HEK293 (cell line): ENCODE measurements around the gene KIF5A.

ENCODE experiments used
- YY1 ChIP-seq: fragments of 450-650 bp; formaldehyde crosslinking; IDR thresholded peaks from 2 replicates; pipeline ENCODE4 v1.5.1; 2018; ENCODE audit warnings: missing biosample characterization, missing genetic modification characterization
- ZNF324 ChIP-seq: fragments of 450-650 bp; formaldehyde crosslinking; IDR thresholded peaks from 2 replicates; pipeline ENCODE4 v1.5.1; 2016; ENCODE audit warnings: missing biosample characterization, missing genetic modification characterization
- ZNF391 ChIP-seq: fragments of 450-650 bp; formaldehyde crosslinking; IDR thresholded peaks from 2 replicates; pipeline ENCODE4 v1.5.1; 2016; ENCODE audit warnings: low read depth, missing biosample characterization, missing genetic modification characterization, borderline replicate concordance
- ZNF514 ChIP-seq: fragments of 450-650 bp; formaldehyde crosslinking; IDR thresholded peaks from 2 replicates; pipeline ENCODE4 v1.5.1; 2016; ENCODE audit warnings: missing biosample characterization, missing genetic modification characterization
- TF ChIP-seq, protein P1 (sequence below): fragments of 450-650 bp; formaldehyde crosslinking; IDR thresholded peaks from 2 replicates; pipeline ENCODE4 v1.5.1; 2017; ENCODE audit warnings: missing biosample characterization, missing genetic modification characterization
- TF ChIP-seq, protein P2 (sequence below): fragments of 450-650 bp; formaldehyde crosslinking; IDR thresholded peaks from 2 replicates; pipeline ENCODE4 v1.5.1; 2016; ENCODE audit warnings: missing biosample characterization, missing genetic modification characterization
- TF ChIP-seq, protein P3 (sequence below): fragments of 450-650 bp; formaldehyde crosslinking; IDR thresholded peaks from 2 replicates; pipeline ENCODE4 v1.5.1; 2016; ENCODE audit warnings: missing biosample characterization, missing genetic modification characterization
- TF ChIP-seq, protein P4 (sequence below): fragments of 450-650 bp; formaldehyde crosslinking; conservative IDR thresholded peaks from 2 replicates; pipeline ENCODE4 v1.5.1; 2016; ENCODE audit warnings: low read depth, missing biosample characterization, missing genetic modification characterization

DNA sequence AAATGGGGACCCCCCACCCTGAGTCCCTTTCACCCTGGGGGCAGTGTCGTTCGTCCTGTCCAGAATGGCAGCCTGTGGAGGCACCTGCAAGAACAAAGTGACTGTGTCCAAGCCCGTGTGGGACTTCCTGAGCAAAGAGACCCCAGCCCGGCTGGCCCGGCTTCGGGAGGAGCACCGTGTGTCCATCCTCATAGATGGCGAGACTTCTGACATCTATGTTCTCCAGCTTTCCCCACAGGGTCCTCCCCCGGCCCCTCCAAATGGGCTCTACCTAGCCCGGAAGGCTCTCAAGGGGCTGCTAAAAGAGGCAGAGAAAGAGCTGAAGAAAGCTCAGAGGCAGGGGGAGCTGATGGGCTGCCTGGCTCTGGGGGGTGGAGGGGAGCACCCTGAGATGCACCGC, 57.0 kb downstream of the KIF5A start:
- TF ChIP-seq, protein P1, sequence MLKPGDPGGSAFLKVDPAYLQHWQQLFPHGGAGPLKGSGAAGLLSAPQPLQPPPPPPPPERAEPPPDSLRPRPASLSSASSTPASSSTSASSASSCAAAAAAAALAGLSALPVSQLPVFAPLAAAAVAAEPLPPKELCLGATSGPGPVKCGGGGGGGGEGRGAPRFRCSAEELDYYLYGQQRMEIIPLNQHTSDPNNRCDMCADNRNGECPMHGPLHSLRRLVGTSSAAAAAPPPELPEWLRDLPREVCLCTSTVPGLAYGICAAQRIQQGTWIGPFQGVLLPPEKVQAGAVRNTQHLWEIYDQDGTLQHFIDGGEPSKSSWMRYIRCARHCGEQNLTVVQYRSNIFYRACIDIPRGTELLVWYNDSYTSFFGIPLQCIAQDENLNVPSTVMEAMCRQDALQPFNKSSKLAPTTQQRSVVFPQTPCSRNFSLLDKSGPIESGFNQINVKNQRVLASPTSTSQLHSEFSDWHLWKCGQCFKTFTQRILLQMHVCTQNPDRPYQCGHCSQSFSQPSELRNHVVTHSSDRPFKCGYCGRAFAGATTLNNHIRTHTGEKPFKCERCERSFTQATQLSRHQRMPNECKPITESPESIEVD, result no peak
- TF ChIP-seq, protein P2, sequence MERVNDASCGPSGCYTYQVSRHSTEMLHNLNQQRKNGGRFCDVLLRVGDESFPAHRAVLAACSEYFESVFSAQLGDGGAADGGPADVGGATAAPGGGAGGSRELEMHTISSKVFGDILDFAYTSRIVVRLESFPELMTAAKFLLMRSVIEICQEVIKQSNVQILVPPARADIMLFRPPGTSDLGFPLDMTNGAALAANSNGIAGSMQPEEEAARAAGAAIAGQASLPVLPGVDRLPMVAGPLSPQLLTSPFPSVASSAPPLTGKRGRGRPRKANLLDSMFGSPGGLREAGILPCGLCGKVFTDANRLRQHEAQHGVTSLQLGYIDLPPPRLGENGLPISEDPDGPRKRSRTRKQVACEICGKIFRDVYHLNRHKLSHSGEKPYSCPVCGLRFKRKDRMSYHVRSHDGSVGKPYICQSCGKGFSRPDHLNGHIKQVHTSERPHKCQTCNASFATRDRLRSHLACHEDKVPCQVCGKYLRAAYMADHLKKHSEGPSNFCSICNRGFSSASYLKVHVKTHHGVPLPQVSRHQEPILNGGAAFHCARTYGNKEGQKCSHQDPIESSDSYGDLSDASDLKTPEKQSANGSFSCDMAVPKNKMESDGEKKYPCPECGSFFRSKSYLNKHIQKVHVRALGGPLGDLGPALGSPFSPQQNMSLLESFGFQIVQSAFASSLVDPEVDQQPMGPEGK (tag by site-specific recombination), result no peak
- TF ChIP-seq, protein P3, sequence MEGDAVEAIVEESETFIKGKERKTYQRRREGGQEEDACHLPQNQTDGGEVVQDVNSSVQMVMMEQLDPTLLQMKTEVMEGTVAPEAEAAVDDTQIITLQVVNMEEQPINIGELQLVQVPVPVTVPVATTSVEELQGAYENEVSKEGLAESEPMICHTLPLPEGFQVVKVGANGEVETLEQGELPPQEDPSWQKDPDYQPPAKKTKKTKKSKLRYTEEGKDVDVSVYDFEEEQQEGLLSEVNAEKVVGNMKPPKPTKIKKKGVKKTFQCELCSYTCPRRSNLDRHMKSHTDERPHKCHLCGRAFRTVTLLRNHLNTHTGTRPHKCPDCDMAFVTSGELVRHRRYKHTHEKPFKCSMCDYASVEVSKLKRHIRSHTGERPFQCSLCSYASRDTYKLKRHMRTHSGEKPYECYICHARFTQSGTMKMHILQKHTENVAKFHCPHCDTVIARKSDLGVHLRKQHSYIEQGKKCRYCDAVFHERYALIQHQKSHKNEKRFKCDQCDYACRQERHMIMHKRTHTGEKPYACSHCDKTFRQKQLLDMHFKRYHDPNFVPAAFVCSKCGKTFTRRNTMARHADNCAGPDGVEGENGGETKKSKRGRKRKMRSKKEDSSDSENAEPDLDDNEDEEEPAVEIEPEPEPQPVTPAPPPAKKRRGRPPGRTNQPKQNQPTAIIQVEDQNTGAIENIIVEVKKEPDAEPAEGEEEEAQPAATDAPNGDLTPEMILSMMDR (tag by site-specific recombination), result no peak
- TF ChIP-seq, protein P4, sequence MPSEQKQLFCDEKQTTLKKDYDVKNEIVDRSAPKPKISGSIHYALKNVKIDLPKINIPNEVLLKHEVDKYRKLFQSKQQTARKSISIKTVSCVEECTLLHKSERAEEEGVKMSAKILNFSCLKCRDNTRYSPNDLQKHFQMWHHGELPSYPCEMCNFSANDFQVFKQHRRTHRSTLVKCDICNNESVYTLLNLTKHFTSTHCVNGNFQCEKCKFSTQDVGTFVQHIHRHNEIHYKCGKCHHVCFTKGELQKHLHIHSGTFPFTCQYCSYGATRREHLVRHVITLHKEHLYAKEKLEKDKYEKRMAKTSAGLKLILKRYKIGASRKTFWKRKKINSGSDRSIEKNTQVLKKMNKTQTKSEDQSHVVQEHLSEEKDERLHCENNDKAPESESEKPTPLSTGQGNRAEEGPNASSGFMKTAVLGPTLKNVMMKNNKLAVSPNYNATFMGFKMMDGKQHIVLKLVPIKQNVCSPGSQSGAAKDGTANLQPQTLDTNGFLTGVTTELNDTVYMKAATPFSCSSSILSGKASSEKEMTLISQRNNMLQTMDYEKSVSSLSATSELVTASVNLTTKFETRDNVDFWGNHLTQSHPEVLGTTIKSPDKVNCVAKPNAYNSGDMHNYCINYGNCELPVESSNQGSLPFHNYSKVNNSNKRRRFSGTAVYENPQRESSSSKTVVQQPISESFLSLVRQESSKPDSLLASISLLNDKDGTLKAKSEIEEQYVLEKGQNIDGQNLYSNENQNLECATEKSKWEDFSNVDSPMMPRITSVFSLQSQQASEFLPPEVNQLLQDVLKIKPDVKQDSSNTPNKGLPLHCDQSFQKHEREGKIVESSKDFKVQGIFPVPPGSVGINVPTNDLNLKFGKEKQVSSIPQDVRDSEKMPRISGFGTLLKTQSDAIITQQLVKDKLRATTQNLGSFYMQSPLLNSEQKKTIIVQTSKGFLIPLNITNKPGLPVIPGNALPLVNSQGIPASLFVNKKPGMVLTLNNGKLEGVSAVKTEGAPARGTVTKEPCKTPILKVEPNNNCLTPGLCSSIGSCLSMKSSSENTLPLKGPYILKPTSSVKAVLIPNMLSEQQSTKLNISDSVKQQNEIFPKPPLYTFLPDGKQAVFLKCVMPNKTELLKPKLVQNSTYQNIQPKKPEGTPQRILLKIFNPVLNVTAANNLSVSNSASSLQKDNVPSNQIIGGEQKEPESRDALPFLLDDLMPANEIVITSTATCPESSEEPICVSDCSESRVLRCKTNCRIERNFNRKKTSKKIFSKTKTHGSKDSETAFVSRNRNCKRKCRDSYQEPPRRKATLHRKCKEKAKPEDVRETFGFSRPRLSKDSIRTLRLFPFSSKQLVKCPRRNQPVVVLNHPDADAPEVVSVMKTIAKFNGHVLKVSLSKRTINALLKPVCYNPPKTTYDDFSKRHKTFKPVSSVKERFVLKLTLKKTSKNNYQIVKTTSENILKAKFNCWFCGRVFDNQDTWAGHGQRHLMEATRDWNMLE, result no peak
- no peak for TF ChIP-seq ZNF391 (tag by site-specific recombination)
- TF ChIP-seq ZNF514 (tag by site-specific recombination), result no peak
- no peak for TF ChIP-seq ZNF324 (tag by site-specific recombination)
- TF ChIP-seq YY1, result no peak
